ENCODE results near the gene HMG20B.
"Not testable (repeated sequence)": the region's sequence is repeated elsewhere in the genome, so short reads cannot be mapped to it uniquely, and the experiment has no call there.

- not testable (repeated sequence) for TF ChIP-seq POLR2A, CTCF (IDR thresholded peaks at IDR 0.05)
These were observed 11.5 kb downstream of the HMG20B start for GRCh38 chr19:3584036-3584802.
